Activated effector memory CD4-positive, alpha-beta T cell treated with anti-CD3 and anti-CD28 coated beads, Interleukin-2, amount 50 U/mL, for 16 hours (primary cell): ENCODE results near the gene ADAMTS18.
"Not testable (repeated sequence)": the region's sequence is repeated elsewhere in the genome, so short reads cannot be mapped to it uniquely, and the experiment has no call there.

Experiments used
- DNase-seq: peaks from one replicate; pipeline ENCODE4 v3.0.0-alpha.2; 2020

ADAMTS18 gene

GRCh38 chr16:77434530-77435271, at the start of gene ADAMTS18:
ADAMTS18 (minus strand) TSS chr16:77435034; CDS start chr16:77434695, 339 bp downstream.
- no peak for DNase-seq

- DNase-seq: no peak
Observed at GRCh38 chr16:77480681-77481315, 46.0 kb upstream of the ADAMTS18 start.

- DNase-seq: no peak
Observed at GRCh38 chr16:77472262-77472661, 37.4 kb upstream of the ADAMTS18 start.

- no peak for DNase-seq
Observed at GRCh38 chr16:77470851-77471250, 36.0 kb upstream of the ADAMTS18 start.

GRCh38 chr16:77469634-77470033, 34.8 kb upstream of the ADAMTS18 start:
- no peak for DNase-seq

- no peak for DNase-seq
Observed at GRCh38 chr16:77468831-77469230, 34.0 kb upstream of the ADAMTS18 start.

GRCh38 chr16:77467821-77468335, 33.0 kb upstream of the ADAMTS18 start:
- no peak for DNase-seq

- DNase-seq: not testable (repeated sequence)
Observed at GRCh38 chr16:77463659-77464058, 28.8 kb upstream of the ADAMTS18 start.

GRCh38 chr16:77462894-77463293, 28.1 kb upstream of the ADAMTS18 start:
- DNase-seq: no peak

- no peak for DNase-seq
Observed at GRCh38 chr16:77459534-77460254, 24.9 kb upstream of the ADAMTS18 start.

GRCh38 chr16:77457046-77457445, 22.2 kb upstream of the ADAMTS18 start:
- no peak for DNase-seq

- DNase-seq: no peak
Observed at GRCh38 chr16:77452243-77452642, 17.4 kb upstream of the ADAMTS18 start.

- DNase-seq: no peak
Observed at GRCh38 chr16:77450790-77451487, 16.1 kb upstream of the ADAMTS18 start.

- no peak for DNase-seq
Observed at GRCh38 chr16:77449208-77449607, 14.4 kb upstream of the ADAMTS18 start.

- DNase-seq: no peak
Observed at GRCh38 chr16:77445324-77445723, 10.5 kb upstream of the ADAMTS18 start.

GRCh38 chr16:77444147-77444460, 9.3 kb upstream of the ADAMTS18 start:
- DNase-seq: no peak

GRCh38 chr16:77443357-77444146, 8.7 kb upstream of the ADAMTS18 start:
- no peak for DNase-seq

GRCh38 chr16:77442078-77442477, 7.2 kb upstream of the ADAMTS18 start:
- no peak for DNase-seq

GRCh38 chr16:77439106-77439505, 4.3 kb upstream of the ADAMTS18 start:
- no peak for DNase-seq

GRCh38 chr16:77437859-77438258, 3.0 kb upstream of the ADAMTS18 start:
- no peak for DNase-seq

- DNase-seq: no peak
Observed at GRCh38 chr16:77435272-77435820, 512 bp upstream of the ADAMTS18 start.

GRCh38 chr16:77434022-77434529, 758 bp downstream of the ADAMTS18 start:
- no peak for DNase-seq
